Neuron (in vitro differentiated cells): Measurements from ENCODE around the gene TWSG1.
"Not testable (repeated sequence)": the region's sequence is repeated elsewhere in the genome, so short reads cannot be mapped to it uniquely, and the experiment has no call there.

Experiments
- H2AFZ ChIP-seq: one replicate; pipeline ENCODE4 v1.6.1; 2013; ENCODE audit warnings: low read depth, mild to moderate bottlenecking, inconsistent platforms, low read length, moderate library complexity
- H3K27me3 ChIP-seq: one replicate; pipeline ENCODE4 v1.6.1; 2013; ENCODE audit warnings: low read length; ENCODE audit not compliant: insufficient read depth
- H3K36me3 ChIP-seq: one replicate; pipeline ENCODE4 v1.6.1; 2013; ENCODE audit warnings: low read length; ENCODE audit not compliant: insufficient read depth
- H3K4me1 ChIP-seq: one replicate; pipeline ENCODE4 v1.6.1; 2013; ENCODE audit warnings: low read length; ENCODE audit not compliant: insufficient read depth
- H3K4me3 ChIP-seq: 2 replicates; pipeline ENCODE4 v1.5.1; 2013; ENCODE audit warnings: mild to moderate bottlenecking, low read length, moderate library complexity
- H3K9me3 ChIP-seq: one replicate; pipeline ENCODE4 v1.6.1; 2013; ENCODE audit warnings: low read length

Gene TWSG1

DNA sequence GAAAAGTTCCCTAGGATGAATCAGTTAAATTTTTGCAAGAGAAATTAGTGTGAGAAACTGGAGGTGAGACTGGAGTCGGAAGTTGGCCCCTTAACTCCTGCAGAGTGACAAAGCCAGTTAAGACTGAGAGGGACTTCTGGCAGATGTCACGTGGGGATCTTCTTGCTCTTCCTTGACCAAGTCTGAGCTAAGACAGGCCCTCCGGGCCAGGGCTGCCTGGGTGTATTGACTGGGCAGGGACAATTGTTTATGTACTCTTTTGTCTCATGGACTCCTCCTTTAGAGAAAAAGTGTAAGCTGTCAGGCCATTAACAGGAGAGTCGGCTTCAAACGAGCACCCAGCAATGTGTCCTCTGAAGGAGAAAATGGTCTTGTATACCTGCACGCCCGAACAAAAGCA lies 92.2 kb downstream of the TWSG1 start:
- Histone ChIP-seq H2AFZ (no peak overlapping the region), H3K27me3 (no peaks in the 10 kb centered on the region), H3K36me3 (no peaks in the 10 kb centered on the region), H3K4me1 (peaks cover 2% of the 10 kb centered on the region), H3K9me3 (peaks cover 2% of the 10 kb centered on the region), H3K4me3 (no peak overlapping the region)

GRCh38 chr18:9428301-9428706 lies 93.7 kb downstream of the TWSG1 start:
- Histone ChIP-seq H3K27me3 (no peaks in the 10 kb centered on the region), H3K36me3 (no peaks in the 10 kb centered on the region), H3K4me1 (peaks cover 4% of the 10 kb centered on the region), H3K9me3 (peaks cover 2% of the 10 kb centered on the region), H2AFZ (no peak overlapping the region), H3K4me3 (no peak overlapping the region)

DNA sequence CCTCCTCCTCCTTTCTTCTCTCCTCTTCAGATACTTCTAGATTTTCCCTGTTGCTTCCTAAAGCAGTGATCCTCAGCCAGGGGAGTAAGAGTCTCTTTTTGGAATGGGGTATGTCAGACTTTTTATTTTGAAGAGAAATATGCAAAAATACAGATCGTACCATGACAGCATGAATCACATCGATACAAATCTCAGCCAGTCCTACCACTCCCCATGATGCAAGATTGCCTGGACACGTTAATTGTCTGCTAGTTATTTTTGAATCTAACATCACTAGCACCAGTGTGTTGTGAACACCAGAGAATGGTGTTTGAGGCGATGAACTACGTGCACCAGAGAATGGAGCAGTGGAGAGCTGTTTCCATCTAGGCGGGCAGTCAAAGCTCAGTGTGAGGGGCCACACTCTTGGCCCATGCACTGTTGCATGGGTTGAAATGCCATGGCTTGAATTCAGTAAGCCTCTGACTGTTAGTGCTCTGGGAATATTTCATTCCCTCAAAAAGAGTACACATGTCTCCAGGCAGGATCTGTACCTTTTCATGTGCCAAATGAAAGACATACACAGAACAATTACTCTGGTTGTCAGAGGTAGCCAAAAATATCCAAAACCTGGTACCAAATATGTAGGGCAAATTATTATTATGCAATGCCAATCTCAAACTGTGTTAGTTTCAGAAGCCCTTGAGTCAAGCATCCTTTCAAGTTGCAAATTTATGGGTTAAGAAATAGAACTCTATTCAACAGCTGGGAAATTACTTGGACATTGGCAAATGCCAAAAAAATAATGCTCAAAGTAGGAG lies 94.5 kb downstream of the TWSG1 start:
- H3K27me3 ChIP-seq = no peaks in the 10 kb centered on the region
- H3K4me3 ChIP-seq = no peak overlapping the region
- no peaks in the 10 kb centered on the region for H3K36me3 ChIP-seq
- no peak overlapping the region for H2AFZ ChIP-seq
- H3K4me1 ChIP-seq = peaks cover 10% of the 10 kb centered on the region
- H3K9me3 ChIP-seq = peaks cover 2% of the 10 kb centered on the region

DNA sequence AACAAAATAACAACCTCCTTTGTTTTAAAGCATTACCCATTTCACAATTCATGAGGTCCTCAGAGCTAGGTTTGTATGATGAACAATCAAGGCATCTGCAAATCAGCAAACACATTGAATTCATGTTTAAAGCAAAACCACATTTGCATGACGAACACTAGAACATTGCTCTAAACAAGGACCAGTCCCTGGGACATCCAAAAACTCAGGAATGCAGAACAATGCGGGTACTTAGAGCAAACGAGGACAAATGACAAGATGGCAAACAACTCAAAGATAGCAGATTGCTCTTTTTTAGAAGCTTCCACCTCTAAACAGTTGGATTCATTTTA lies 95.1 kb downstream of the TWSG1 start:
- Histone ChIP-seq H3K4me1 (peaks cover 14% of the 10 kb centered on the region), H3K27me3 (no peaks in the 10 kb centered on the region), H3K9me3 (peaks cover 2% of the 10 kb centered on the region), H3K36me3 (no peaks in the 10 kb centered on the region), H3K4me3 (no peak overlapping the region), H2AFZ (no peak overlapping the region)

GRCh38 chr18:9430315-9430714 lies 95.7 kb downstream of the TWSG1 start:
- H2AFZ ChIP-seq, H3K9me3 ChIP-seq, H3K36me3 ChIP-seq, H3K27me3 ChIP-seq, H3K4me3 ChIP-seq: not testable (repeated sequence)
- H3K4me1 ChIP-seq = peaks cover 20% of the 10 kb centered on the region

- Histone ChIP-seq H3K4me1 (peaks cover 22% of the 10 kb centered on the region), H2AFZ (no peak overlapping the region), H3K9me3 (peaks cover 2% of the 10 kb centered on the region), H3K27me3 (no peaks in the 10 kb centered on the region), H3K36me3 (no peaks in the 10 kb centered on the region), H3K4me3 (no peak overlapping the region)
These were observed 96.7 kb downstream of the TWSG1 start for GRCh38 chr18:9431296-9431695.

DNA sequence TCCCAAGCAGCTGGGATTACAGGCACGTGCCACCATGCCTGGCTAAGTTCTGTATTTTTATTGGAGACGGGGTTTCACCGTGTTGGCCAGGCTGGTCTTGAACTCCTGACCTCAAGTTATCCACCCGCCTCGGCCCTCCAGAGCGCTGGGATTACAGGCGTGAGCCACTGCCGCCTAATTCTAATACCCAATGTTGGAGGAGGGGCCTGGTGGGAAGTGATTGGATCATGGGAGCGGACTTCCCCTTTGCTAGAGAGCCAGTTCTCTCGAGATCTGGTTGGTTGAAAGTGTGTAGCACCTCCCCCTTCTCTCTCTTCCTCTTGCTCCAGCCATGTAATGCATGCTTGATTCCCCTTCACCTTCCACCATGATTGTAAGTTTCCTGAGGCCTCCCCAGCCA lies 98.5 kb downstream of the TWSG1 start:
- H3K27me3 ChIP-seq, H3K4me3 ChIP-seq, H3K36me3 ChIP-seq, H3K9me3 ChIP-seq: not testable (repeated sequence)
- Histone ChIP-seq H3K4me1 (peaks cover 31% of the 10 kb centered on the region), H2AFZ (peak overlapping the region; percentile 64)

GRCh38 chr18:9433671-9434121 lies 99.1 kb downstream of the TWSG1 start:
- Histone ChIP-seq H2AFZ (peak overlapping the region; percentile 64), H3K27me3 (no peaks in the 10 kb centered on the region), H3K4me3 (peak overlapping the region; percentile 49), H3K9me3 (peaks cover 2% of the 10 kb centered on the region), H3K36me3 (no peaks in the 10 kb centered on the region), H3K4me1 (peaks cover 31% of the 10 kb centered on the region)

DNA sequence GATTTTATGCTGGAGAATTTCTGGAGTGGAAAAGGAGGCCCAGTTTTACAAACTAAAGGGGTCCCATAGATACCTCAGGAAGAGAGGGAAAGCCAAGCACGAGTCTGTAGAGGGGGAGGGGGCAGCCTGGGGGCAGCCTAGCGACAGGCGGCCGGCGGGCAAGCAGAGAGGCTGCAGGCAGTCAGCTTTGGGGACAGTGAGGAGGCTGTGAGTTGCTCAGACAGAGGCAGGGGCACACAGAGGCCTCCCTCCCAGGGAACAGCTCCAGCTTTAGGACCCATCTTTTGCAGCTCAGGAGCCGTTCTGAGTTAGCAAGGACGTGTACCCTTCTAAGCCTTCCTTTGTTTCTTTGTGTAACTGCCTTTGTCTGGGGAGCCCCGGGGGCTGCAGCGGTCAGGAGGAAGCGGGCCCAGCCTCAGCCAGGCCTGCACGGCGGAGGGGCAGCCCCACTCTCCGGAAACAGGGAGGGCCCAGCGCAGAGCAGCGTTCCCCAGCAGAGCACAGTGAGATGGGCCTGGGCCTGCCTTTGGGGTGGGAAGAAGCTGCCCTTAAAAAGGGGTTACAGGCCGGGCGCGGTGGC lies 99.6 kb downstream of the TWSG1 start:
- H3K36me3 ChIP-seq = no peaks in the 10 kb centered on the region
- H2AFZ ChIP-seq = peak overlapping the region; percentile 64
- H3K4me1 ChIP-seq = peaks cover 31% of the 10 kb centered on the region
- H3K4me3 ChIP-seq = peak overlapping the region; percentile 49
- peaks cover 2% of the 10 kb centered on the region for H3K9me3 ChIP-seq
- no peaks in the 10 kb centered on the region for H3K27me3 ChIP-seq

- Histone ChIP-seq H3K4me3 (no peak overlapping the region), H3K4me1 (peaks cover 29% of the 10 kb centered on the region), H2AFZ (no peak overlapping the region), H3K36me3 (no peaks in the 10 kb centered on the region), H3K9me3 (peaks cover 2% of the 10 kb centered on the region), H3K27me3 (no peaks in the 10 kb centered on the region)
These were observed 100.5 kb downstream of the TWSG1 start for GRCh38 chr18:9435041-9435440.

GRCh38 chr18:9436206-9436929 lies 101.8 kb downstream of the TWSG1 start:
- no peaks in the 10 kb centered on the region for H3K36me3 ChIP-seq
- no peak overlapping the region for H2AFZ ChIP-seq
- no peaks in the 10 kb centered on the region for H3K9me3 ChIP-seq
- no peak overlapping the region for H3K4me3 ChIP-seq
- H3K4me1 ChIP-seq = peaks cover 29% of the 10 kb centered on the region
- H3K27me3 ChIP-seq = no peaks in the 10 kb centered on the region

GRCh38 chr18:9437021-9437437 lies 102.5 kb downstream of the TWSG1 start:
- H3K36me3 ChIP-seq = no peaks in the 10 kb centered on the region
- H3K4me3 ChIP-seq = no peak overlapping the region
- H3K9me3 ChIP-seq = no peaks in the 10 kb centered on the region
- no peak overlapping the region for H2AFZ ChIP-seq
- peaks cover 29% of the 10 kb centered on the region for H3K4me1 ChIP-seq
- no peaks in the 10 kb centered on the region for H3K27me3 ChIP-seq

DNA sequence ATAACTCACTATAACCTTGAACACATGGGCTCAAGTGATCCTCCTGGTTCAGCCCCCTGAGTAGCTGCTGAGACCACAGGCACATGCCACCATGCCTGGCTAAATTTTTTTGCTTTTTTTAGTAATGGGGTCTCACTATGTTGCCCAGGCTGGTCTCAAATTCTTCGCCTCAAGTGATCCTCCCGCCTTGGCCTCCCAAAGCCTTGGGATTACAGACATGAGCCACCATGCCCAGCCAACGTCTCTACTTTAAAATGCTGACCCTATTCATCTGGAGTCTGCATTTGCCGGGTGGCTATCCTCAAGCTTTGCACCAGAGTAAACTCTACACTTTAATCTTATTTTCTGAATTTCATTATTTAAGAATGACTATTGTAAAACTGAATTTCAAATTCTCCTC lies 103.1 kb downstream of the TWSG1 start:
- Histone ChIP-seq H3K36me3 (no peaks in the 10 kb centered on the region), H3K27me3 (no peaks in the 10 kb centered on the region)

More for the DNA sequence above, 103.1 kb downstream of the TWSG1 start:
- Histone ChIP-seq H2AFZ (no peak overlapping the region), H3K9me3 (no peaks in the 10 kb centered on the region), H3K4me3 (no peak overlapping the region), H3K4me1 (peaks cover 29% of the 10 kb centered on the region)
